ENCODE results near the gene NCAN. TPM values are rescaled to one million over a fixed set of nuclear protein-coding genes. Genes with fewer than 3 reads are reported as not detected.
A peak's percentile ranks its signal among the peaks of the same experiment; 100 is the strongest.

Gene NCAN
- total RNA-seq, 1 donor from 2014 or later: 0.17 TPM

DNA sequence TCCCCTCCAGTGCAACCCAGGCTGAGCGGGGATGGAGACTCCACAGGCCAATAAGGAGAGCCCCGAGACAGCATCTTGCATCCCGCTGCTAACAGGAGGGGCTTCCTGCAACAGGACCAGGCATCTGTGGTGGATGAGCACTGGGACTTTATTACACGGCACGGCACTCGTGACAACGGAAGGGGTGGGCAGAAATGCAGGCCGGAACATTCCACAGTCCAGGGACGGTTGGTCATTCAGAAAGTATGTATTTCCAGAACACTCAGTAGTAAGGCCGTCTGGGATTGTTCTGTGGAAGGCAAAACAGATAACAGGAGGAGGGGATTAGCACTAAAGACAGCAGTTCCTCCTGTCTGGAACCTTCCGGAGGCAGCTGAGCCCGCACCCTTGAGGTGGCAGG is 64.6 kb downstream of the NCAN start:
- Histone ChIP-seq H3K36me3 (ENCODE audit: control insufficient read depth, insufficient read depth, low read length) (no peaks in the 10 kb centered on the region), H3K27me3 (ENCODE audit: control insufficient read depth, insufficient read depth, low read length) (no peaks in the 10 kb centered on the region), H3K4me3 (ENCODE audit: low read depth, low read length) (no peak overlapping the region)
- no peak for DNase-seq (ENCODE audit: low read depth)
- TF ChIP-seq, protein P1, sequence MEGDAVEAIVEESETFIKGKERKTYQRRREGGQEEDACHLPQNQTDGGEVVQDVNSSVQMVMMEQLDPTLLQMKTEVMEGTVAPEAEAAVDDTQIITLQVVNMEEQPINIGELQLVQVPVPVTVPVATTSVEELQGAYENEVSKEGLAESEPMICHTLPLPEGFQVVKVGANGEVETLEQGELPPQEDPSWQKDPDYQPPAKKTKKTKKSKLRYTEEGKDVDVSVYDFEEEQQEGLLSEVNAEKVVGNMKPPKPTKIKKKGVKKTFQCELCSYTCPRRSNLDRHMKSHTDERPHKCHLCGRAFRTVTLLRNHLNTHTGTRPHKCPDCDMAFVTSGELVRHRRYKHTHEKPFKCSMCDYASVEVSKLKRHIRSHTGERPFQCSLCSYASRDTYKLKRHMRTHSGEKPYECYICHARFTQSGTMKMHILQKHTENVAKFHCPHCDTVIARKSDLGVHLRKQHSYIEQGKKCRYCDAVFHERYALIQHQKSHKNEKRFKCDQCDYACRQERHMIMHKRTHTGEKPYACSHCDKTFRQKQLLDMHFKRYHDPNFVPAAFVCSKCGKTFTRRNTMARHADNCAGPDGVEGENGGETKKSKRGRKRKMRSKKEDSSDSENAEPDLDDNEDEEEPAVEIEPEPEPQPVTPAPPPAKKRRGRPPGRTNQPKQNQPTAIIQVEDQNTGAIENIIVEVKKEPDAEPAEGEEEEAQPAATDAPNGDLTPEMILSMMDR (IDR thresholded peaks at IDR 0.05; ENCODE audit: insufficient read depth, low read length, poor library complexity, severe bottlenecking): no peak

DNA sequence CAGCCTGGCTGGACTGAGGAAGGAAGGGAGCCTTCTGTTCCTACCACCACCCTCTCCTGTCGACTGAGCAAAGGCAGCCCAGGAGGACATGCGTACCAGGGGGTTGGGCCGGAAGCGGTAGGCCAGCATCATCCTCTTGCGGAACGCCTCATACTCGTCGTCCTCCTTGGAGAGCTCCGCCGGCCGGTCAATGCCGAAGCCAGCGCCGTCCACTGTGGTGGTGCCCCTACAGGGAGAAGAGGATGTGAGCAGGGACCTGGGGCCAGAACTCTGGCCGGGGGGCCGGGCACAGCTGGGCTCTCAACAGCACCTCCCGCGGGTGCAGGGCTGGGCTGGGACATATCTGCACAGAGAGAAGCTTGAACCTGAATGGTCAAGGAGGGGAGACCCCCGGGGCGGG is 65.1 kb downstream of the NCAN start:
- TF ChIP-seq, protein P1 (IDR thresholded peaks at IDR 0.05; ENCODE audit: insufficient read depth, low read length, poor library complexity, severe bottlenecking): no peak
- H3K27me3 ChIP-seq (ENCODE audit: control insufficient read depth, insufficient read depth, low read length): no peaks in the 10 kb centered on the region
- DNase-seq (ENCODE audit: low read depth): no peak
- no peak overlapping the region for H3K4me3 ChIP-seq (ENCODE audit: low read depth, low read length)
- H3K36me3 ChIP-seq (ENCODE audit: control insufficient read depth, insufficient read depth, low read length): no peaks in the 10 kb centered on the region

DNA sequence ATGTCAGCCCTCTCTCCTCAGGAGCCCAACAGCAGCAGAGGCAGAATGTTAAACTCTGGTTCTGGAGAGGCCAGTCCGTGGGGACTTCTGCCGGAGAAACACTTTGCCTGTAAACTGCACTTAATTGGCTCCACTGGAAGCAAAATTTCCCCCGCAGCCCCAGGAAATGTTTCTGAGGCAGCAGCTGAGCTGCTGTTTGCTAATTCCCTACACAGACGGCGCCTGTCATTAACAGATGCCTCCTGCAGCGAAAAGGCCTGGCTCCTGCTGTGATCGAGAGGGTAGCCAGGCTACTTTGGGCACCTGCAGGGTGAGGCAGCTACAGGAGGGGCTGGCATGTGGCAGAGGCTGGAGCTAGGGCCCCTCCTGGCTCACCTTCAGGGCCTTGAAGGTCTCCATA is 66.6 kb downstream of the NCAN start:
- no peak overlapping the region for H3K4me3 ChIP-seq (ENCODE audit: low read depth, low read length)
- no peaks in the 10 kb centered on the region for H3K27me3 ChIP-seq (ENCODE audit: control insufficient read depth, insufficient read depth, low read length)
- no peak for DNase-seq (ENCODE audit: low read depth)
- TF ChIP-seq, protein P1 (IDR thresholded peaks at IDR 0.05; ENCODE audit: insufficient read depth, low read length, poor library complexity, severe bottlenecking): no peak
- H3K36me3 ChIP-seq (ENCODE audit: control insufficient read depth, insufficient read depth, low read length): no peaks in the 10 kb centered on the region

DNA sequence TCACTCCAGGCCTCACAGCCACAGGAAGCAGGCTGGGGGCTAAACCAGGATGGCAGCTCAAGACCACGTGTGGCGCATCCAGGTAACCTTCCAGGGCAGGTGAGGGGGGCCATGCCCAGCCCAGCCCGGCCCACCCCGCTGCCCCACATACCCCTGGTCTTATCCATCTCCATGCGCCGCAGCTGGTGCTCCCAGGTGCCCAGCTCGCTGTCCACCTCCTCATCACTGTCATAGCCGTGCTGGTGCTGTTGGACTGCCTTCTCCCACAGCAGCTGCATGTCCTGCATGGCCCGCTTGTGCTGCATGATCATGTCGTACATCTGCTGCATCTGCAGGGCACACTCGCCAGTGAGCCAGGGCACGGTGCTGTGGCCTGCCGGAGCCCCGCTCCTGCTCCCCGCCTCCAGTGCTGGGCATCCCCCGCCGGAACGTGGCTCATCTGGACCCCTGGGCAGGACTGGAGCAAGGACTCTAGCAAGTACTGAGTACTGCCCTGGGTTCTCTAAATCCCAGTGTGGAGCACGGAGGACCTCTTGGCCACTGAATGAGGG is 67.4 kb downstream of the NCAN start:
- TF ChIP-seq, protein P1 (IDR thresholded peaks at IDR 0.05; ENCODE audit: insufficient read depth, low read length, poor library complexity, severe bottlenecking): no peak
- Histone ChIP-seq H3K27me3 (ENCODE audit: control insufficient read depth, insufficient read depth, low read length) (no peaks in the 10 kb centered on the region), H3K36me3 (ENCODE audit: control insufficient read depth, insufficient read depth, low read length) (no peaks in the 10 kb centered on the region), H3K4me3 (ENCODE audit: low read depth, low read length) (no peak overlapping the region)
- no peak for DNase-seq (ENCODE audit: low read depth)

DNA sequence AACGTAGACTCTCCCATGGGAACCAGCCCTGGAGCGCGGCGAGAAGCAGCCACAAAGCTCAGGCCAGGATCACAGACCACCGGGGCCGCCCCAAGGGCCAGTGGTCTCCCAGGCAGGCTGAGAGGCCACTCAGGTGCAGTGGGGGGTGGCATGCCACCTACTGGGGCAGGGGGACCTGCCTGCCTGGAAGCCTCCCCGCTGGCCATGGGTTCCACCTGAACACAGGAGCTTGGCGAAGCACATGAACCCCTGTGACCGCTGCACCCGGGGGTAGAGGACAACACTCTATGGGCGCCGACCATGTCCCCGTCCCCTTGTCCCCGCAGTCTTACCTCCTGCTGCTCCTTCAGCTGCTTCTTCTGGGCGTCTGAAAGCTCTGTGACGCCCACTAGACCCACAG is 68.1 kb downstream of the NCAN start:
- H3K27me3 ChIP-seq (ENCODE audit: control insufficient read depth, insufficient read depth, low read length): no peaks in the 10 kb centered on the region
- H3K36me3 ChIP-seq (ENCODE audit: control insufficient read depth, insufficient read depth, low read length): no peaks in the 10 kb centered on the region
- no peak overlapping the region for H3K4me3 ChIP-seq (ENCODE audit: low read depth, low read length)
- TF ChIP-seq, protein P1 (IDR thresholded peaks at IDR 0.05; ENCODE audit: insufficient read depth, low read length, poor library complexity, severe bottlenecking): no peak
- no peak for DNase-seq (ENCODE audit: low read depth)

DNA sequence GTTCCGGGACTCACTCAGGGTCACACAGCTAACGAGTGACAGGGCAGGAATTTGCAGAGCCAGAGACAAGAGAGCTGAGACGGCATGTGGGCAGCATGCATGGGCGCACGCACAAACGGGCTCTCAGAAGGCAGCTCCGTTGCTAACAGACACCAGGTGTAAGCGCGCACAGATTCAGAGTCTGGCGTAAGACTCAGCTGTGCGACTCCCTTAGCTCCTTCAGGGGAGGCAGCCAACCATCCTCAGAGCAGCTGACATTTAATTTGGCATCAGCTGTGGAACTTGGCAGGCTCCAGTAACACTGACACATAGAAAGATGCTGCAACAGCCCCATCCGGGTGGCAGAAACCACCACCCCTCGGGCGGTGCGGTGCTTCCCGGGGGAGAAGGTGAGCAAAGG is 68.8 kb downstream of the NCAN start:
- no peaks in the 10 kb centered on the region for H3K36me3 ChIP-seq (ENCODE audit: control insufficient read depth, insufficient read depth, low read length)
- peak; percentile 21 for DNase-seq (ENCODE audit: low read depth)
- no peak overlapping the region for H3K4me3 ChIP-seq (ENCODE audit: low read depth, low read length)
- no peaks in the 10 kb centered on the region for H3K27me3 ChIP-seq (ENCODE audit: control insufficient read depth, insufficient read depth, low read length)
- TF ChIP-seq, protein P1 (IDR thresholded peaks at IDR 0.05; ENCODE audit: insufficient read depth, low read length, poor library complexity, severe bottlenecking): no peak

Data from kidney epithelial cell (primary cell).